Adipocyte (in vitro differentiated cells): ENCODE results near the gene IL12RB1.

Source experiments
- DNase-seq: peaks from one replicate; pipeline ENCODE4 v3.0.0-alpha.2; 2015; ENCODE audit warnings: low read depth
- H3K27me3 ChIP-seq: replicated peaks from 2 replicates; pipeline ENCODE4 v1.7.0; 2013; ENCODE audit warnings: mild to moderate bottlenecking, low read length, moderate library complexity; ENCODE audit not compliant: control insufficient read depth, insufficient read depth
- H3K36me3 ChIP-seq: 2 replicates; pipeline ENCODE4 v1.7.0; 2013; ENCODE audit warnings: low read length, mild to moderate bottlenecking, moderate library complexity; ENCODE audit not compliant: control insufficient read depth, insufficient read depth, severe bottlenecking
- H3K4me1 ChIP-seq: 2 replicates; pipeline ENCODE4 v1.7.0; 2013; ENCODE audit warnings: mild to moderate bottlenecking, low read length, moderate library complexity; ENCODE audit not compliant: control insufficient read depth, insufficient read depth
- H3K4me3 ChIP-seq: 2 replicates; pipeline ENCODE4 v1.7.0; 2013; ENCODE audit warnings: mild to moderate bottlenecking, low read length, moderate library complexity
- H3K9ac ChIP-seq: 2 replicates; pipeline ENCODE4 v1.7.0; 2013; ENCODE audit warnings: mild to moderate bottlenecking, low read length, moderate library complexity
- H3K9me3 ChIP-seq: 2 replicates; pipeline ENCODE4 v1.7.0; 2013; ENCODE audit warnings: mild to moderate bottlenecking, low read length, moderate library complexity; ENCODE audit not compliant: control insufficient read depth

IL12RB1 gene

GRCh38 chr19:18121166-18121565 is 34.4 kb upstream of the IL12RB1 start:
- H3K9ac ChIP-seq, result no peak overlapping the region
- no peaks in the 10 kb centered on the region for H3K27me3 ChIP-seq
- H3K4me3 ChIP-seq, result no peak overlapping the region
- no peak for DNase-seq
- no peaks in the 10 kb centered on the region for H3K9me3 ChIP-seq
- H3K4me1 ChIP-seq, result peaks cover 15% of the 10 kb centered on the region
- H3K36me3 ChIP-seq, result peaks cover 17% of the 10 kb centered on the region

GRCh38 chr19:18120127-18120526 is 33.4 kb upstream of the IL12RB1 start:
- Histone ChIP-seq H3K4me1 (peaks cover 18% of the 10 kb centered on the region), H3K4me3 (no peak overlapping the region), H3K9me3 (no peaks in the 10 kb centered on the region), H3K36me3 (peaks cover 17% of the 10 kb centered on the region), H3K27me3 (no peaks in the 10 kb centered on the region), H3K9ac (no peak overlapping the region)
- no peak for DNase-seq

- Histone ChIP-seq H3K9ac (no peak overlapping the region), H3K4me1 (peaks cover 18% of the 10 kb centered on the region), H3K27me3 (no peaks in the 10 kb centered on the region), H3K9me3 (no peaks in the 10 kb centered on the region), H3K4me3 (no peak overlapping the region), H3K36me3 (peaks cover 17% of the 10 kb centered on the region)
- no peak for DNase-seq
These were observed 33.0 kb upstream of the IL12RB1 start for GRCh38 chr19:18119717-18120105.

- Histone ChIP-seq H3K4me1 (peaks cover 18% of the 10 kb centered on the region), H3K4me3 (no peak overlapping the region), H3K36me3 (peaks cover 13% of the 10 kb centered on the region), H3K9me3 (no peaks in the 10 kb centered on the region), H3K27me3 (no peaks in the 10 kb centered on the region), H3K9ac (no peak overlapping the region)
- DNase-seq, result no peak
These were observed 32.4 kb upstream of the IL12RB1 start for GRCh38 chr19:18119013-18119716.

GRCh38 chr19:18118420-18119012 is 31.8 kb upstream of the IL12RB1 start:
- Histone ChIP-seq H3K9ac (peak overlapping the region; percentile 80), H3K36me3 (peaks cover 8% of the 10 kb centered on the region), H3K27me3 (no peaks in the 10 kb centered on the region), H3K4me3 (peak overlapping the region; percentile 82), H3K9me3 (no peaks in the 10 kb centered on the region), H3K4me1 (peaks cover 18% of the 10 kb centered on the region)
- no peak for DNase-seq

GRCh38 chr19:18117692-18118378 is 31.1 kb upstream of the IL12RB1 start:
- peak overlapping the region; percentile 82 for H3K4me3 ChIP-seq

GRCh38 chr19:18117364-18117691 is 30.6 kb upstream of the IL12RB1 start:
- H3K27me3 ChIP-seq, result no peaks in the 10 kb centered on the region
- peak overlapping the region; percentile 69 for H3K9ac ChIP-seq
- H3K36me3 ChIP-seq, result peaks cover 3% of the 10 kb centered on the region
- H3K4me3 ChIP-seq, result peak overlapping the region; percentile 79
- peaks cover 18% of the 10 kb centered on the region for H3K4me1 ChIP-seq
- DNase-seq, result no peak
- H3K9me3 ChIP-seq, result no peaks in the 10 kb centered on the region

More at GRCh38 chr19:18117692-18118378, 31.1 kb upstream of the IL12RB1 start:
- DNase-seq, result peak; percentile 94
- Histone ChIP-seq H3K9ac (peak overlapping the region; percentile 80), H3K9me3 (no peaks in the 10 kb centered on the region), H3K4me1 (peaks cover 18% of the 10 kb centered on the region), H3K36me3 (peaks cover 8% of the 10 kb centered on the region), H3K27me3 (no peaks in the 10 kb centered on the region)

- DNase-seq, result no peak
- Histone ChIP-seq H3K4me1 (peaks cover 28% of the 10 kb centered on the region), H3K9me3 (no peaks in the 10 kb centered on the region), H3K27me3 (no peaks in the 10 kb centered on the region), H3K9ac (no peak overlapping the region), H3K36me3 (no peaks in the 10 kb centered on the region), H3K4me3 (no peak overlapping the region)
These were observed 27.7 kb upstream of the IL12RB1 start for GRCh38 chr19:18114483-18114882.

- H3K27me3 ChIP-seq, result no peaks in the 10 kb centered on the region
- H3K9ac ChIP-seq, result no peak overlapping the region
- no peaks in the 10 kb centered on the region for H3K36me3 ChIP-seq
- DNase-seq, result no peak
- H3K4me1 ChIP-seq, result peaks cover 32% of the 10 kb centered on the region
- no peaks in the 10 kb centered on the region for H3K9me3 ChIP-seq
- no peak overlapping the region for H3K4me3 ChIP-seq
These were observed 27.1 kb upstream of the IL12RB1 start for GRCh38 chr19:18113827-18114226.

GRCh38 chr19:18112989-18113478 is 26.3 kb upstream of the IL12RB1 start:
- Histone ChIP-seq H3K9me3 (no peaks in the 10 kb centered on the region), H3K27me3 (no peaks in the 10 kb centered on the region), H3K4me3 (no peak overlapping the region), H3K9ac (peak overlapping the region; percentile 33), H3K4me1 (peaks cover 28% of the 10 kb centered on the region), H3K36me3 (no peaks in the 10 kb centered on the region)
- DNase-seq, result peak; percentile 91

GRCh38 chr19:18110609-18111232 is 24.0 kb upstream of the IL12RB1 start:
- Histone ChIP-seq H3K4me3 (peak overlapping the region; percentile 87), H3K9me3 (no peaks in the 10 kb centered on the region), H3K36me3 (no peaks in the 10 kb centered on the region), H3K9ac (peak overlapping the region; percentile 87), H3K4me1 (peaks cover 21% of the 10 kb centered on the region), H3K27me3 (no peaks in the 10 kb centered on the region)
- no peak for DNase-seq
